Fibroblast of skin of left biceps (primary cell): ENCODE data around the gene DYNLRB1.

Experiments used
- DNase-seq, 2 experiments: peaks; one replicate each; pipeline ENCODE4 v3.0.0-alpha.2; 2013; ENCODE audit warnings: low read depth in 2 of 2

DYNLRB1 gene

GRCh38 chr20:34579191-34579978 is 63.2 kb downstream of the DYNLRB1 start:
- DNase-seq = peak in 1 of 2 experiments; percentile 19

DNA sequence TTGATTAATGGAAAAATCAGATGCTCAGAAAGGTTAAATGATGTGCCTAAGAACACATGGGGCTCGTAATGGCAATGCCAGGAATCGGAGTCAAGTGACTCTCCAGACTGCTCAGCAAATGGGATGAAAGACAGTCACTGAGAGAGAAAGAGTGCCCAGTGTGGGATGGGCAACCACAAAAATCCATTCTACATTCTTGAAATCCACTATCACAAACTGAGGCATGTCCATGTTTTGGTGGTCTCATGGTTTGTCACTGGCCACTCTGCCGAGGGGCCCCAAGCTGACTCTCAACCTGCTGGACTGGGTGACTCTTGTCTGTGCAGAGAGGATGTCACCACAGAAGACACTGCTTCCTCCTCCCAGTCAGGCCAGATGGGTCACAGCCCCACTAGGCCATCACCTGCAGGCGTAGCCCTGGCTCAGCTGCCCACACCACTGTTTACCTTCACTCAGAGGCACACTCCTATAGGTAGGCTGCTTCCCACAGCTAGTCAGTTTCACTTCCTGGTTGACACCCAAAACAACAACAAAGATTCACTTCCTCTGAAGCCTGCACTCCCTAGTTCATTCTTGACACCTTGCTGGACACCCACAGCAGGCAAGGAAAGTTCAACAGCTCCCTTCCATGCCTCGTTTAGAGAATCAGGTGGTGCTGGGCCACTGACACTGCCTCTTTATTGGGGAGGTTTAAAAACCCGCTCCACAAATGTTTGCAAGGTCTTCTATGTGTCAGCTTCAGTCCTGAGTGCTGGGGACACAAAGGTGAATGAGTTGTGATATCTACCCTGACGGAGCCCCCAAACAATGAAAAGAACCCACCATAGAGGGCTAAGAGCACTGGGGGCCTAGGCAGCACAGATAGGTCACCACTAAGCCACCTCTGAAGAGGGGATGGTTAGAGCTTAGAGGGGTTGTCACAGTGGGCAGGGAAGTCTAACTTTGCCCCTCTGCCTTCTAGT is 64.0 kb downstream of the DYNLRB1 start:
- no peak for DNase-seq

- DNase-seq = peak in 1 of 2 experiments; percentile 6
Observed at GRCh38 chr20:34581341-34582184, 65.3 kb downstream of the DYNLRB1 start.

DNA sequence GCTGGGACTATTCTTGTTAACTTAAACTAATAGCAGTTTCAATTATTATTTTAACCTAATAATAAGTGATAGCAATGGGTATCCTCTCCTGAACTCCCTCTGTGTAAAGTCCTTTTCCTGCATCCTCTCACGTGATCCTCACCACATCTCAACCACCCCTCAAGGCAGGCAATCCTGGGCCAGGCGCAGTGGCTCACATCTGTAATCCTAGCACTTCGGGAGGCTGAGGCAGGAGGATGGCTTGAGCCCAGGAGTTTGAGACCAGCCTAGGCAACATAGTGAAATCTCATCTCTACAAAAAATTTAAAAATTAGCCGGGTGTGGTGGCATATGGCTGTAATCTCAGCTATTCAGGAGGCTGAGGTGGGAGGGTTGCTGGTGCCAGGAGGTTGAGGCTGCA is 66.0 kb downstream of the DYNLRB1 start:
- DNase-seq = no peak

DNA sequence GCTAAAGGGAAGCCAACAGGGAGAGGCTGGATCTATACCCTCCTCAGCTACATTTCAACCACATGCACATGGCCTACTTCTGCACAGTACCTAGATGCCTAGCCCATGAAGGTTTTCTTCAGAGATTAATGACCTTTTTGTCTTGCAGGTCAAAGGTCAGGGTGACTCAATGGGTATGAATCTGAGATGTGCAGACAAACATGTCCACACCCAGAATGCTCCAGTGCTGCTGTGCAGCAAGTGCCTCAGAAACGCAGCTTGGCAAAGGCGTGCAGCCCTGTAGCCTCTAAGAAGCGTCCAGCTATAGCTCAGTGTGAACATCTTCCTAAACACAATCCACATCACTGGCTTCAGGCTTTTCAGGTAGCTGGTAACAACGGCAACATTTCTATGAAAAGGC is 66.7 kb downstream of the DYNLRB1 start:
- no peak for DNase-seq

GRCh38 chr20:34583544-34583943 is 67.3 kb downstream of the DYNLRB1 start:
- no peak for DNase-seq

GRCh38 chr20:34585019-34585418 is 68.8 kb downstream of the DYNLRB1 start:
- DNase-seq = no peak

- DNase-seq = no peak
Observed at GRCh38 chr20:34586488-34587163, 70.4 kb downstream of the DYNLRB1 start.
